Measurements from ENCODE around the gene CBLN3.

DNA sequence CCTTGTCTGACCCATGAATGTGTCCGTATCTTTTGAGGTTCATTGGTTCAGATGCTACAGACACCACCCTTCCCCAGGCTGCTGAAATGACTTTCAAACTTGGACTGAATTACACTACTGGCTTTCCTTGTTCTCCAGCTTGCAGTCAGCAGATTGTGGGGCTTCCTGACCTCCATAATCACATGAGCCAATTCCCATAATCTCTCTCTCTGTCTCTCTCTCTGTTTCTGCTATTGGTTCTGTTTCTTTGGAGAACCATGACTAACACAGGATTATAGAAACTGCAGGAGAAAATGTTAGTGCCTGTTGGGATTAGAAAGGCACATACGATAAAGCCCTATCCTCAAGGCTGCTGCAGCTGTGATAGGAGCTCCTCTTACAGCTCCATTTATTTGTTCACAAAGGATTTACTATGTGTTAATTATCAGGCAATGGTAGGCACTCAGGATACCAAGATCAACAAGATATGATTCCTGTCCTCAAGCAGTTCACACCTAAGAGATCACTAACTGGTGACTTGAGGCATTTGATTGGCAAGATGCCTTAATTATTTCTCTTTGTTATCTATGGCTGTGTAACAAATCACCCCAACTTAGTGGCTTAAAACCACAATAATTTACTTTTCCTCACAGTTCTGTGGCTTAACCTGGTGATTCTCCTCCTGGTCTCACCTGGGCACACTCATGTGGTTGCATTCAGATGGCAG lies 40.8 kb downstream of the CBLN3 start:
- no peak for TF ChIP-seq ZNF274 (IDR thresholded peaks at IDR 0.05; ENCODE audit: low read depth, low read length)
- TF ChIP-seq YY1 (IDR thresholded peaks at IDR 0.05; ENCODE audit: insufficient read depth, insufficient read length), result no peak
